Panc1 (cell line): ENCODE measurements around the gene LPP. TPM values are rescaled to one million over a fixed set of nuclear protein-coding genes. Genes with fewer than 3 reads are reported as not detected.

Source experiments
- ATAC-seq: fragments of 200-7000 bp; cut with Tn5 transposase; 2 replicates; pipeline ENCODE4 v1.9.1; 2020; ENCODE audit warnings: mild to moderate bottlenecking, moderate library complexity
- BruUV-seq: library from RNA; stranded (reverse); fragments of 400-500 nt; replicated peaks from 2 replicates; lab custom pipeline; 2021; lab: Mats Ljungman, UMichigan
- CTCF ChIA-PET: fragments of 300-600 bp; sonication (Branson Sonifier 250); formaldehyde crosslinking; loops from one replicate; lab custom pipeline; 2022; ENCODE audit warnings: antibody characterized with exemption; lab: Charles Lee
- POLR2A ChIA-PET: fragments of 300-600 bp; sonication (Branson Sonifier 250); formaldehyde crosslinking; loops from one replicate; lab custom pipeline; 2022; ENCODE audit warnings: antibody characterized with exemption; lab: Charles Lee
- DNase-seq: peaks from one replicate; pipeline ENCODE4 v3.0.0-alpha.2; 2010; ENCODE audit warnings: low read depth, low spot score
- H3K27ac ChIP-seq: 2 replicates; pipeline ENCODE4 v1.5.1; 2011; ENCODE audit warnings: mild to moderate bottlenecking, low read length, inconsistent platforms
- H3K27me3 ChIP-seq: fragments of 200-500 bp; sonication (Bioruptor generic); 2 replicates; pipeline ENCODE4 v1.6.0; 2014; ENCODE audit warnings: low read length, inconsistent platforms; ENCODE audit not compliant: control insufficient read depth, insufficient read depth
- H3K36me3 ChIP-seq: fragments of 200-500 bp; sonication (Bioruptor generic); 2 replicates; pipeline ENCODE4 v1.5.1; 2014; ENCODE audit warnings: inconsistent platforms, mild to moderate bottlenecking, low read length, moderate library complexity; ENCODE audit not compliant: control insufficient read depth, insufficient read depth
- H3K4me1 ChIP-seq: 2 replicates; pipeline ENCODE4 v1.5.1; 2011; ENCODE audit warnings: inconsistent platforms, mild to moderate bottlenecking, low read length, moderate library complexity; ENCODE audit not compliant: control insufficient read depth, insufficient read depth
- H3K4me3 ChIP-seq, 2 experiments: 2 replicates each; pipeline ENCODE4 v1.5.1; 2011 to 2012; ENCODE audit warnings: low read depth in 2 of 2, low read length in 2 of 2, mild to moderate bottlenecking in 2 of 2, inconsistent platforms in 1 of 2, moderate library complexity in 1 of 2
- H3K9me3 ChIP-seq: fragments of 200-500 bp; sonication (Bioruptor generic); 2 replicates; pipeline ENCODE4 v1.5.1; 2014; ENCODE audit warnings: low read depth, mild to moderate bottlenecking, inconsistent platforms, low read length, moderate library complexity; ENCODE audit not compliant: control insufficient read depth, insufficient read depth
- POLR2AphosphoS5 ChIP-seq: IDR thresholded peaks from 2 replicates; pipeline ENCODE4 v1.6.1; 2012; ENCODE audit warnings: mild to moderate bottlenecking, low read depth, low read length, moderate library complexity
- SIN3A ChIP-seq: IDR thresholded peaks from 2 replicates; pipeline ENCODE4 v1.6.1; 2012; ENCODE audit warnings: low read depth, mild to moderate bottlenecking, low read length, moderate library complexity, borderline replicate concordance; ENCODE audit not compliant: insufficient read depth
- TCF7L2 ChIP-seq: IDR thresholded peaks from 2 replicates; pipeline ENCODE4 v1.6.1; 2011; ENCODE audit warnings: mild to moderate bottlenecking, low read depth, low read length, inconsistent platforms
- in situ Hi-C: cut with HindIII; loops from 2 replicates; pipeline ENCODE4 v1.10.0; 2016; ENCODE audit warnings: low sequenced_read_pairs, low pct_unique_long_range_greater_than_20kb
- intact Hi-C: fragments of 100-400 bp; cut with micrococcal nuclease; formaldehyde crosslinking; loops from one replicate; pipeline ENCODE4 v1.10.0; 2022; ENCODE audit not compliant: unreplicated experiment
- total RNA-seq: library from RNA; stranded (reverse); gene quantifications from one replicate; pipeline ENCODE4 v1.2.1, GENCODE V29; 2021; ENCODE audit not compliant: unreplicated experiment
- TF ChIP-seq, protein P1 (sequence below), 2 experiments: IDR thresholded peaks; 2 replicates each; pipeline ENCODE4 v1.6.1; 2011 to 2012; ENCODE audit warnings: low read depth in 2 of 2, control low read depth in 1 of 2, low read length in 1 of 2, mild to moderate bottlenecking in 1 of 2, moderate library complexity in 1 of 2; ENCODE audit not compliant: insufficient read depth in 1 of 2
- TF ChIP-seq, protein P2 (sequence below): fragments of 450-650 bp; IDR thresholded peaks from 2 replicates; pipeline ENCODE4 v1.5.1; 2017; ENCODE audit warnings: mild to moderate bottlenecking

The LPP gene
- total RNA-seq, 1 experiment from 2014 or later: 90.0 TPM

- Histone ChIP-seq H3K4me3 (no peak overlapping the region), H3K36me3 (no peaks in the 10 kb centered on the region), H3K9me3 (no peaks in the 10 kb centered on the region), H3K27me3 (no peaks in the 10 kb centered on the region), H3K4me1 (no peaks in the 10 kb centered on the region), H3K27ac (no peak overlapping the region)
- in situ Hi-C loops (no loop called here), intact Hi-C loops (no loop called here)
- ChIA-PET CTCF (no interaction called here), POLR2A (no interaction called here)
- TF ChIP-seq, protein P1, sequence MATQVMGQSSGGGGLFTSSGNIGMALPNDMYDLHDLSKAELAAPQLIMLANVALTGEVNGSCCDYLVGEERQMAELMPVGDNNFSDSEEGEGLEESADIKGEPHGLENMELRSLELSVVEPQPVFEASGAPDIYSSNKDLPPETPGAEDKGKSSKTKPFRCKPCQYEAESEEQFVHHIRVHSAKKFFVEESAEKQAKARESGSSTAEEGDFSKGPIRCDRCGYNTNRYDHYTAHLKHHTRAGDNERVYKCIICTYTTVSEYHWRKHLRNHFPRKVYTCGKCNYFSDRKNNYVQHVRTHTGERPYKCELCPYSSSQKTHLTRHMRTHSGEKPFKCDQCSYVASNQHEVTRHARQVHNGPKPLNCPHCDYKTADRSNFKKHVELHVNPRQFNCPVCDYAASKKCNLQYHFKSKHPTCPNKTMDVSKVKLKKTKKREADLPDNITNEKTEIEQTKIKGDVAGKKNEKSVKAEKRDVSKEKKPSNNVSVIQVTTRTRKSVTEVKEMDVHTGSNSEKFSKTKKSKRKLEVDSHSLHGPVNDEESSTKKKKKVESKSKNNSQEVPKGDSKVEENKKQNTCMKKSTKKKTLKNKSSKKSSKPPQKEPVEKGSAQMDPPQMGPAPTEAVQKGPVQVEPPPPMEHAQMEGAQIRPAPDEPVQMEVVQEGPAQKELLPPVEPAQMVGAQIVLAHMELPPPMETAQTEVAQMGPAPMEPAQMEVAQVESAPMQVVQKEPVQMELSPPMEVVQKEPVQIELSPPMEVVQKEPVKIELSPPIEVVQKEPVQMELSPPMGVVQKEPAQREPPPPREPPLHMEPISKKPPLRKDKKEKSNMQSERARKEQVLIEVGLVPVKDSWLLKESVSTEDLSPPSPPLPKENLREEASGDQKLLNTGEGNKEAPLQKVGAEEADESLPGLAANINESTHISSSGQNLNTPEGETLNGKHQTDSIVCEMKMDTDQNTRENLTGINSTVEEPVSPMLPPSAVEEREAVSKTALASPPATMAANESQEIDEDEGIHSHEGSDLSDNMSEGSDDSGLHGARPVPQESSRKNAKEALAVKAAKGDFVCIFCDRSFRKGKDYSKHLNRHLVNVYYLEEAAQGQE (IDR thresholded peaks at IDR 0.05; ENCODE audit: insufficient read depth in 1 of 2, low read depth in 2 of 2, low read length in 1 of 2): no peak
- TF ChIP-seq, protein P2, sequence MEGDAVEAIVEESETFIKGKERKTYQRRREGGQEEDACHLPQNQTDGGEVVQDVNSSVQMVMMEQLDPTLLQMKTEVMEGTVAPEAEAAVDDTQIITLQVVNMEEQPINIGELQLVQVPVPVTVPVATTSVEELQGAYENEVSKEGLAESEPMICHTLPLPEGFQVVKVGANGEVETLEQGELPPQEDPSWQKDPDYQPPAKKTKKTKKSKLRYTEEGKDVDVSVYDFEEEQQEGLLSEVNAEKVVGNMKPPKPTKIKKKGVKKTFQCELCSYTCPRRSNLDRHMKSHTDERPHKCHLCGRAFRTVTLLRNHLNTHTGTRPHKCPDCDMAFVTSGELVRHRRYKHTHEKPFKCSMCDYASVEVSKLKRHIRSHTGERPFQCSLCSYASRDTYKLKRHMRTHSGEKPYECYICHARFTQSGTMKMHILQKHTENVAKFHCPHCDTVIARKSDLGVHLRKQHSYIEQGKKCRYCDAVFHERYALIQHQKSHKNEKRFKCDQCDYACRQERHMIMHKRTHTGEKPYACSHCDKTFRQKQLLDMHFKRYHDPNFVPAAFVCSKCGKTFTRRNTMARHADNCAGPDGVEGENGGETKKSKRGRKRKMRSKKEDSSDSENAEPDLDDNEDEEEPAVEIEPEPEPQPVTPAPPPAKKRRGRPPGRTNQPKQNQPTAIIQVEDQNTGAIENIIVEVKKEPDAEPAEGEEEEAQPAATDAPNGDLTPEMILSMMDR: no peak
- no peak for TF ChIP-seq SIN3A
- no peak for TF ChIP-seq TCF7L2
- TF ChIP-seq POLR2AphosphoS5: no peak
- DNase-seq: no peak
- BruUV-seq: no TSS peak
- no peak for ATAC-seq
Observed at GRCh38 chr3:188520466-188520865, 366.5 kb downstream of the LPP start.

- in situ Hi-C loops: no loop called here
- Histone ChIP-seq H3K4me1 (no peaks in the 10 kb centered on the region), H3K27me3 (no peaks in the 10 kb centered on the region), H3K27ac (no peak overlapping the region), H3K36me3 (no peaks in the 10 kb centered on the region), H3K9me3 (no peaks in the 10 kb centered on the region), H3K4me3 (no peak overlapping the region)
- BruUV-seq: no TSS peak
- POLR2A ChIA-PET: no interaction called here
- intact Hi-C loops: no loop called here
- CTCF ChIA-PET: no interaction called here
- ATAC-seq (no peak), DNase-seq (no peak)
- TF ChIP-seq TCF7L2 (no peak), SIN3A (no peak), POLR2AphosphoS5 (no peak)
- TF ChIP-seq, protein P1 (IDR thresholded peaks at IDR 0.05; ENCODE audit: insufficient read depth in 1 of 2, low read depth in 2 of 2, low read length in 1 of 2): no peak
- TF ChIP-seq, protein P2: no peak
Observed at GRCh38 chr3:188522115-188522514, 368.2 kb downstream of the LPP start.
